HG03095 (cell line): ENCODE data around the gene COL4A1.

ENCODE experiments used
- ATAC-seq: cut with Tn5 transposase; IDR thresholded peaks from one replicate; pipeline ENCODE4 v1.9.1; 2021; ENCODE audit warnings: moderate library complexity; ENCODE audit not compliant: unreplicated experiment

The COL4A1 gene

DNA sequence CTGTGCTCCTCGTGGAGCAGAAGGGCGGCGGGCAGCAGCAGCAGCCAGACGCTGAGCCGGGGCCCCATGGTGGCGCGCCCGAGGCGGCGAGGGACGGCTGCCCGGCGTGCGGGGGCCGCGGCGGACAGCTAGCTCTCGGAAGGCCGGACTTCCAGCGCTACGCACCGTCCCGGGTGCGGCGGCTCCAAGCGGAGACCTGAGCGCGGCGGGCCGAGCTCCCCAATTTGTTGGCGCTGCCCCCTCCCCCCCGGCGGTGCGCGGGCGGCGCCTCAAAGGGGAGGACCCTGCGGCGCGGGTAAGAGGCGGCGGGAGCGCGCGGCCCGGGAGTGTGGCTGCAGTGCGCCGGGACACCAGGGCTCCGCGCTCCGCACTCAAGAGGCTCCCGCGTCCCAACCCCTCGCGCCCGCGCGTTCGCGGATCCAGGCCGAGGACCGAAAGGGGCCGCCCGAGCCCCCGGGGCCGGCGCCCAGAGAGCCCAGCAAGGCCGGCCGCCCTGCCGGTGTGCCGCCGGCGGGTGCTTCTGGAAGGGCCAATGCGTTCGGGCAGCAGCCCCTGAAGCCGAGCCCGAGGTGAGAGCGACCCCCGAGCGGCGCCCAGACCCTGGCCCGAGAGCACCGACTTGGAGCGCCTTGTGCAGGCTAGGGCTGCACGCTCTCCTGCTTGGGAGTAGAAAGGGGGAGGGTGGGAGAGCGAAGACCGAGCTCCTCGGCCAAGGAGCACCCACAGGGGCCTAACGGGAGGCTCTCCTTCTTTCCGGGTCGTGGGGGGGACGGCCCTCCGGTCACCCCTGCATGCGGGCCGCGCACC is at the start of gene COL4A1, which contains the start of gene COL4A2:
TSS of gene COL4A1 (minus strand) at position 198 of the 807 bp plus-strand sequence. CDS start at position 68, 130 bp downstream.
TSS of gene COL4A2 (plus strand) at position 325 of the 807 bp plus-strand sequence. CDS start 620 bp downstream, outside the sequence.
- no peak for ATAC-seq

DNA sequence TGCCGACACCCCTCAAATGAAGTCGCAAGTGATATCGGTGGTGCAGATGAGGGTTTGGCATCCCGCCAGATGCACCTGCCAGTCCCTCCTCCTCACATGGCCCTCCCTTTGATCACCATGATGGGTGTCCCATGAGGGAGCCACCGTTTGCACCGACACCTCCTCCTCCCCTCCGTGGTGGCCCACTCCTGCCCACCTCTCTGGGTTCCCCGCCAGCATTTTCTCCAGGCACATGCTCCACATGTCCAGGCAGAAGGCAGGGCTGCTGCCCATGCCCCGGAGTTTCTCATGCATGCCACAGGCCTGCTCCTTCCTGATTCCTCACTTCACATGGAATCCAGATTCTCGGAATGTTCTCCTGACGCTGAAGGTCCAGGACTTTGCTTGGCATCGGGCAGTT is 49.4 kb upstream of the COL4A1 start:
- ATAC-seq, result no peak

DNA sequence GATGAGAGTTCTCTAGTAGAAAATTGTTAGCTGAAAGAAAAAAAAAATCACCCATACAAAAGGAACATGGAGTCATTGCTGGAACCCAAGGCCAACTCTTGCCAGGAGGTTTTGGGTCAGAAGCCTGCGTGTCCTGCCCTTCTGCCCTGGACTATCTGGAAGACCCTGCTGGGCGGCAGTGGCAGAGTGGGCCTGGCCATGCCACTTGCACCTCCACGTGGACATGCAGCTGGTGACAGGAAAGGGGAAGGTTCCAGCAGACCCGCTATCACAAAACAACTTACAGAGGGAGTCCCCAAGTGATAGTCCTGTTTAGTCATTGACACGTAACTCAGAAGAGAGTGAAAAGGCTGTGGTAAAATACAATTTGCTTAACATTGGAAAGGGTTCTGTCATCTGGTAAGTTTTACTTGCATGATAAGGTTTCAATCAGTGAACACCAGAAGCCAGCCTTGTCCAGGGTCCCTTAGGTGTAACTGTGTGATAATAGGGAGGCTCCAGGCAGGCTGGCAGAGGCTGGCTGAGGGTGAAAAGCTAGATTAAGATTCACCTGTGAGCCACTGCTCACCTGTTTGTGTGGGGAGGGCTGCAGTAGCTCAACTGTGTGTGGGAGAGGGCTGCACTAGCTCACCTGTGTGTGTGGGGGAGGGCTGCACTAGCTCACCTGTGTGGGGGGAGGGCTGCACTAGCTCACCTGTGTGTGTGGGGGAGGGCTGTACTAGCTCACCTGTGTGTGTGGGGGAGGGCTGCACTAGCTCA is 47.9 kb upstream of the COL4A1 start:
- no peak for ATAC-seq

DNA sequence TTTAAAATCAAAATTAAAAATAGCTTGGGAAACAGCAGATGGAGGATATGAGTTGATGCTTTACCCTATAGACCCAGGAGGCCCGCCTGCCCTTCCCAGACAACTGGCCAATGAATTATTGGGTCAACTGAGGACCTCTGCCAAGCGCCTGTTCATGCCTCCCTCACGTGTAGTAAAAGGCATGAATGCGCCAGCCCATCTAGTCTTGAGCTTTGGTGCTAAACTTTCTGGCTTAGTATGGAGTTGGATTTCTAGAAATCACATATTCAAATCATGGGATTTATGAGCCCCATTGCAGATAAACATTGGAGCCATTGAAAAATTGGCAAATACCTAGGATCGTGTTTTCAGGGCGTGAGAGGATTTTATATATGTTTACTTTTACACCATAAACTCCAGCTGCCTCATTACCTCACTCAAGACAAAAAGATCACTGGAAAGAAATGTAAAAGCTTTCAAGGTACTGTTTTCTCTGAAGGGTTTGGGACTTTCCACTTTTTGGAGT is 47.2 kb upstream of the COL4A1 start:
- ATAC-seq, result no peak

DNA sequence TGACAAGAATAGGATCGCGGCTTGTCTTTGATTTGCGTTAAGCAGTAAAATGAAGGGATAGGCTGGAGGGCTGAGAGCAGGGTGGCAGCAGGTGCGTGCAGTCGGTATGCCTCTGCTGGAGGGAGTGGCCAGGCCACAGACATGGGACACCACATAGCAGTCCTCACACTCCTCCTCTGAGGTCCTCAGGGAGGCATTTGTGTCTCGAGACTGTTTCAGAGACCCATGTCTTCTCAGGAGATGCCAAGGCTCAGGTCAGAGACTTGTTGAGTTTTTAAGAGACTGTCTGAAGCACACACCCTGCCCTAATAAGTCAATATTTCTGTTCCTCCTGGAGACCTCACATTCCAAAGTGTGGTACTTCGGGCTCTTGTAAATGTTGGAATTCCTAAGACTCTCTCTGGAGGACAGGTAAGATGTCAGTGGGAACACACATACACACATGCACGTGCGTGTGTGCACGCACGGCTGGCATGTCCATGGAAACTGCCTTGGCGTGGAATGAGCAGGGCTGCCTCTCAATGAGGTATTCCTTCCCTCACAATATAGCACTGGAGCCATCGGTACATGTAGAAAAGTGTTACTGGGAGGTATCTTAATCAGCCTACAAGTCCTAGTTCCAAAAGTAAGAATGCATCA is 46.5 kb upstream of the COL4A1 start:
- ATAC-seq, result no peak

DNA sequence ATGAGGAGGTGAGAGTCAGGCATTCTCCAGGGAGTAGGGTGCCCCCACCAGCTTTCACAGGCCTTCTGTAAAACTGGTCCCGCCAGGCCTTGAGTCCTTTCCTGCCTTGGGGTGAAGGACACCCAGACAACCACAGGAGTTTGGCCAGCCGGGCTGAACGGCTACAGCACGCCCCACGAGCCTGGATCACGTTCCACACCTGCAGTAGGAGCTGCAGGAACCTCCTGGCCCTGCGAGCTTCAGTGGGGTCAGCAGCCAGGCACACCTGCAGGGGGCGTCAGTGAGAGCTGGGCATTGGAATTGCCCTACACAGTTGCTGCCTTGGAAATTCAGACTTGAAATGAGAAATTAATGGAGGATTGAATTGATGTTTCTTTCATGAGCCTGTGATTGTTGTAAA is 45.8 kb upstream of the COL4A1 start:
- no peak for ATAC-seq

DNA sequence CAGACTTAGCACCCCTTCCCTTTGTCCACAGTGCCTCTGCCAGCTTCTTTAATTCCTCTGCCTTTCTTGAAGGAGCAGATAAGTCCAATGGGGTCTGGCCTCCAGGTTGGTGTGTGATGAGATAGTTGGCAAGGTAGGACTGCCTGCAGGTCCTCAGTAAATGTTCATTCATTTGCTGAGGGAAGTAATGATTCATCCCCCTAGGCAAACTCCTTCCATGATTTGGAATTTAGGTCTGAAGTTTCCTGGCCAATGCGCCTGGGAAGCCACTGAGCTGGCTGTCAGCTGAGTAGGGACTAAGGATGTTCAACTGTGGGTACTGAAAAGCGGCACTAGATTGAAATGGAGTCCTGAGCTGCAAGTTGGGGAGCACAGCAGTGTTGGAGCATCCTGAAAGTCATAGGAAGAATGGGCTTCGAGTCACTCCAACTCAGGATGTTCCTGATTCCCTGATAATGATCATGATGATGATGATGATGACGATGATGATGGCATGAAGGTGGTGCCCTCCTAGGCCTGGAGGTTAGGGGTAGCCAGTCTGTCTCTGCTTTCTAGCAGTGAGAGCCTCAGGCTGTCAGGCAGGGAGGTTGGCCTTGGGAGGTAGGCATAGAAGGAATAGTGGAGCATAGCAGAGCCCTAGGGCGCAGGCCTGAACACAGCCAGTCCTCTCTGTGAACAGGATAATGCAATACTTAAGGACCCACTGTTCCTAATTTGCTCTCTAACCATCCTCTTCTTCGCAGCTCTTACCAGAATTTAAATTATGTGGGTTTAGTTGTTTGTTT is 44.9 kb upstream of the COL4A1 start:
- ATAC-seq, result no peak

DNA sequence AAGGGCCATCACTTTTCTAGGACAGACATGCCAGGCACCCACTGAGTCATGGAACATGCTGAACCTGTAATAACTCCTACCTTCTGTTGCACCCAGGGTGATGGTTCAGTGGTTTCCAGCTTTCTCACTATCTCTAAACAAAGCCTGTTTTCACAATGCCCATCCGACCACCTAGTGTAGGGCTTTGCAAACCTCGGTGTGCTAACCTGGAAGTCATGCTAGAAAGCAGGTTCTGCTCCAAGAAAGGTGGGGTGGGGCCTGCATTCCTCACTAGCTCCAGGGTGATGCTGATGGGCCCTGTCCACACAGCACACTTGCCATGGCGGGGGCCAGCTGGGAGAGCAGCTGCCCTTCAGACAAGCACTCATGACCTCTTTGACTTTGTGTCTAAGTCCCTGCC is 43.6 kb upstream of the COL4A1 start:
- no peak for ATAC-seq

DNA sequence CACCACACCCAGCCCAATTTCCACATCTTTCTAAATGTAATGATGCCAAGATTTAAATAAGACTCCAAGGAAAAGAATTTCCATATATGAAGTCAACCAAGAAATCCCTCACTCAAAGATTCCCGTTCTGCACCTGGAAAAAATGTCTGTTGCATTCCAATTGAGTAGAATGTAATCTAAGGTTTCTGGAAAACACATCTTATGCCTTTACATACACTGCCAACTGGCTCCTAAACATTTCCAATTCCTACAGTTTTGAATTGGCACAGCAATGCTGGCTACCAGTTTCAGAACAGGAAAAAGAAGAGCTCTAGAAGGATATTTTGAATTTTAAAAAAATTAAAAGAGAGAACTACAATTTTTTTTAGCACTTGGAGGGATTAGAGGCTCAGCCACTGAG is 43.1 kb upstream of the COL4A1 start:
- no peak for ATAC-seq

DNA sequence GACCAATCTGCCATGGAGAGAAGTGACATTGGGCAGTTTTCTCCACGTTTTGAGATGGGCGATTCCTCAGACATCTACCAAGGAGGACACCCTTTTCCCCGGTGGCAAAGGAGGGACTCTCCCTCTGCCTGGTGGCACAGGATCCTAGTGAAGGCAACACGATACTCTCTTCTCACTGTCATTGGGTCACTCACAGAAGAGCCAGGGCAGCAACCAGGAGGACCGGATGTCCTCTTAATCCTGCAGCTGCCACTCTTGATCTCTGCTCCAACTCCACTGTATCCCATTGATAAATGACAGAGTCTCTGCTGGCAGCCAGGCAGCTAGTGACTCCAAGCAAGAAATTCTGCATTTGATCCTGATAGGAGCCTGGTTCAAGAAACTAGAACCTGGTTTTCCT is 42.3 kb upstream of the COL4A1 start:
- no peak for ATAC-seq

DNA sequence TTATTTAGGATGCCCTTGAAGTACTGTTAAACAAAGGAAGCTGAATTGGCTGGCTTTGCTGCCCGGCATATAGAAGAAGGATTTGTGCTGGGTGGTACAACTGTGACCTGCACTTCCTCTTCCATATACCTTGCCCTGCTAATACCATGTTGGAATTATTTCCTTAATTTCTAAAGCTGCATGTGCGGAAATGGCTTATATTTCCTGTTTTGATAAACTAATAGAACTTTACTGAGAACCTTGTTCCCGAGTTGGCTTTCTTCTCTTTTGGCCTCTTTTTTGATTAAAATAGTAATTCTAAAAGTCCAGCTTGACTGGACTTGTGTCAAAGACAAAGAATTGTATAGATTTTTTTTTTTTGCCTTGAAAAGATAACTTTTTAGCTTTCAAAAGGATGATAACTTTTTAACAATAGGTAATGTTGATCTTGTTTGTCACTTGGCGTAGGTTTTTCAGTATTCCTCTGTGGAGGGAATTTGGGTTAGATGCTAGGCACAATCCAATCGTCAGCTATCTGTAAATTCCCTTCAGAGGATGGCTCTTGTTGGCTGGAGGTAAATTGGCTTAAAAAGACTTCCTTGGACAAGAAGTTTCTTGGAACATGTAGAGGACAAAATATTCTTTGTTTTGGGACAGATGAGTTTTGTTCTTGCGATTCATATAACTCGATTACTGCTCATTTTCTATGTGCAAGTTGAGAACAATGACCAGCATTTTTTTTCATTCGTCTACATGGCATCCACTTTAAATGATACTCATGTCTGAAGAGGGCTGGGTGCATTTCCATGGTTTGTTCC is 41.5 kb upstream of the COL4A1 start:
- no peak for ATAC-seq

DNA sequence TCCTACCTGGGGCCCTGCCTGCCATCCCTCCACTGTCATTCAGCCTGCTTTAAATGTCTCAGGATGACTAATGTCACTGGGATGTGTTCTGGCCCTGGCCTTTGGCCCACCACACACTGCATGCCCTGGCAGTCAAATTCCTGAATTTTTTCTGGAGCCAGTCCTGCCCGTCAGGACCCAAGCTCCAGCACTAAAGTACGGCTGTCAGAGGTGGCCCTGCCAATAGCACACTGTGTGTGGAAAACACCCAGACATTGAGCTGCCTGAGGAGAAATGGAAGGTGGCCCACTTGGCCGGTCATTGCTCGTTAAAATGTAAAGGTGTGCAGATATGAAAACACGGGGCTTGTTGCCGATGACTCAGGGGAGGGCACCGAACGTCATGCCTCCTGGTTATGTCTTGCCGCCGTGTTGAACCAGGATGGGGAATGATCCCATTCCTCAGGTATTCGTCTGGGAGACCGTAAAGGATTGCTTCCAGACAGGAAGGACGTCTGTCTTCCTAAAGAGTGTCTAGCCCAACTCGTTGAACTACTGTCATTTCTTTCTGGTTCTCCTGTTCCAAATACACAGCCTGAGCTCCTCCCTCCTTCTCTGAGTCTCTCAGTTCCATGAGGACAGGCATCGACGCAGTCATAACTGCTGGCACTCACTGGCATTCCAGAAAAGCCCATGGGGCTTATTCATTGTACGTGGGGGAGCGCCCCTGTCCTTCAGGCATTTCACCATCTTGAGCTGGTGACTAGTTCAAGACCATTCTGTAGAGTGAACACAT is 40.8 kb upstream of the COL4A1 start:
- ATAC-seq, result no peak

DNA sequence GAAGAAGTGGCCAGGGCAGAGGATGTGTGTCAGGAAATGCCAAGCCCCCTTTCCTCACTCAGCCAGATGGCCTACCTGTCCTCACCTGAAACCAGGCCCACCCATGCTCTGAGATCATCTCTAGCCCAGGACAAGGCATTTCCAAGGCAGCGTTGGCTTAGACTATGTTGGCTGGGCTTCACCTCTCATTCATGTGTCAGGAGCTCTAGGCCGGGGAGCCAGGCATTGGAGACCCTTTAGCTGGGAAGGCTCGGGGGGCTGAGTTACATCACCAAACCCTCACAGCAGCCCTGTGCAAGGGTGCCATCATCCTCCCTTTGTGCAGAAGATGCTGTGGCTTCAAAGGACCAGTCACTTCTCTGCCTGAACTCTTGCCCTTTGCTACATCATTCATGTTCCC is 40.1 kb upstream of the COL4A1 start:
- ATAC-seq, result no peak

DNA sequence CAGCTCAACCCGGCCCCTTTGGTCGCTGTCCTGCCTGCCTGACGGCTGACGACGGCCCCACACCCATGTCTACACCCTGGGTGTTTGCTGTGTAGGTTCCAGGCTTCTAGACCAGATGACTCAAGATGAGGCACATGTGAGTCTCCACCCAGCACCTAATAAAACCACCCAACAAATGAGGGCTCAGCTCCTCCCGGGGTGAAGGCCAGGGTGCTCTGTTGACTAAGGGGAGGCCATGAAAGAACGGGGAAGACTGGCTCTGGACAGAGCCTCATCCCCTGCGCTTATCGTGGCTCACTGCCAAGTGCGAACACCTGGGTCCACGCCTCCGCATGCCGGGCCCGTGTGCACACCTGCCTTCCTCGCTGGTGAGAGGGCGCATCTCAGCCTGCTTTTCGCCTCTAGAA is 39.7 kb upstream of the COL4A1 start:
- no peak for ATAC-seq

DNA sequence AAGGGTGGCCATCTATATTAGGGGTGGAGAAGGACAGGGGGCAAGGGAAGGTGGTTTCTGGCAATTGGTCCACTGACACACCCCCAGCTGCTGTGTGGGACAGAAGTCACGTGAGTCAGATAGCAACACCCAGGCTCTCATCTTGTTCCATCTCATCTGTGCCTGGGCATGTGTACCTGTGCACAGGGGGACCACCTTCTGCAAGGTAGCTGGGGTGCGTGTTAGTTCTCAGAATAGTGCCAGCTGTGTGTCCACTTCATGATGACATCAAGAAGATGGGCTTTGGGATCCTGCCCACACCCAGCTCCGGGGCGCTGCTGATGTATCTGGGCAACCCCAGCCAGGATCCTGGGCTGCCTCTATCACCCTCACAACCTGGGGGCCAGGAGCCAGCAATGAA is 38.7 kb upstream of the COL4A1 start:
- ATAC-seq, result no peak

DNA sequence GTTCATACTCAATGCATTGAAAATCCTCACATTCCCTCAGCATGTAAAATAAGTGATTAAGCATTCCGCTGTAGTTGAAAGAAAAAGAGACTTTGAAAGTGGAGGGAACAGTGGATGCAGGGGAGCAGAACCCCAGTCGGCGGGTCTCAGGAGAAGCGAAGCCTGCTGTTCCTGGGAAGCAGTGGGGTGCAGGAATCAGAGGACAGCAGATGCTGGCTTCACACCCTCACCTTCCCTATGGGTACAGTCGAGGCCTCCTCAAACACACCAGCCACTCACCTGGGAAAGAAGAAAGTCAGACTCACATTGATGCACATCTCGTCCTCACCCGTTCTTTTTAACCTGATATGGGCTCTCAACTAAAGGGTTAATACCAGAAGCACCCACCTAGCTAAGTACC is 38.3 kb upstream of the COL4A1 start:
- no peak for ATAC-seq

DNA sequence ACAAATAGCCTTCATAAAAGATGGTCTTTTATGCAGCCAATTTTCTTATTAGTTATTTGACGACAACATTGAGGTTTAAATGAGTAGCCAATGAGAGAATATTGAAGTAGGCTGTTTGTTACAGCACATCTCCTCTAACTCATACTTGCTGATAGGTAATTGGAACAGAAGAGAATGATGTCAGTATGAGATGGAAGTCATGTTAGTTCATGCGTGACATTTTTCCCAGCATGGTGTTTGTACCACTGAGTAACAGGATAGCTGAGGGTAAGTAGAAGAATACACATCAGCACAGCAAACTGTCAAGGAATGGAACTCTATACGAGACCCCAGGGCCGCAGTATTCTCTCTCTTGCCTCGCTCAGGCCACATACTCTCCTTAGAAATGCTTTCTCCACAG is 37.4 kb upstream of the COL4A1 start:
- ATAC-seq, result no peak

DNA sequence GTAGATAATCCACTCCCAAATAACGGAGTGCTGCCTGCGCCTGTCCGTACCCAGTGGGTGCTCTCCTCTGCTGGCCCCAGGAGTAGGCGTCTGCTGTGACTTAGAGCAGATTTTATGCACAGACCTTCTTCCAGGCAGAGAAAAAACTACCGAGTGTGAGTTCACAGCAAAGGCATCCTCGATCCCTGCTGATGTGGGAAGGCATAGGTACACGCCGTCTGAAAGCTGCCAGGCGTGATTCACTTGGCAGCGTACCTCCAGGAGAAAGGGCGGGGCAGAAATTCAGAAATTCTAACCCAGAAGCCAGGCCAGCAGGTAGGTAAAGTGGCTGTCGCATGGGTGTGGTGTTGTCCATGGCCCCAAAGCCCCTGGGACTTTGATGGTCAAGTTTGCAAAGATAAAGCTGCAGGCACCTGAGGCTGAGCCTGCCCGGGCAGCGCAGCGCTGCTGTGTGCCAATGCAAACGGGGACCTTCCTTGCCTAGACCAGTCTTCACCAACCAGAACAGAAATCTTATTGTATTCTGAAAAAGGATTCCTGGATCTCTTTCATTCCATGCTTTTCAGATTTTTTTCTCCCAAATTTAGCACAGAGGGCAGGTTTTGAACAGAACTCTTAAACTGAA is 36.4 kb upstream of the COL4A1 start:
- no peak for ATAC-seq

DNA sequence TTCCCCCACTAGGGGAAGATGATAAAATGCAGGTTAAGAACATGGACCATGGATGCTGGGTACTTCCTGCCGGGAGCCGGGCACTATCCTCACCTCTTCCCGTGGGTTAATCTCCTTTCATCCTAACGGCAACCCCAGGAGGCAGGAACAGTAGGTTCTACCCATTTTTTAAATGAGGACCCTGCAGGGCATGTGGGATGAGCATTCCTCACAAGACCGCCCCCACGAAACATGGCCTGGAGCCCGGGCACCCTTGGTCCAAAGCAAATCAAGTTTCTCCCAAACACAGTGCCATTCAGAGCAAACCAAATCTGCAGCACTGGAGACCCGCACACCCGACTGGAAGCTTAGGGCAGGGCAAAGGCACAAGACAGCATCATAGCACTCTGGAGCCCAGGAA is 35.5 kb upstream of the COL4A1 start:
- no peak for ATAC-seq
